ENCODE data around the gene ZMIZ1. TPM values are rescaled to one million over a fixed set of nuclear protein-coding genes. Genes with fewer than 3 reads are reported as not detected.

Gene ZMIZ1
- total RNA-seq, 1 donor from 2014 or later = 66.3 TPM

DNA sequence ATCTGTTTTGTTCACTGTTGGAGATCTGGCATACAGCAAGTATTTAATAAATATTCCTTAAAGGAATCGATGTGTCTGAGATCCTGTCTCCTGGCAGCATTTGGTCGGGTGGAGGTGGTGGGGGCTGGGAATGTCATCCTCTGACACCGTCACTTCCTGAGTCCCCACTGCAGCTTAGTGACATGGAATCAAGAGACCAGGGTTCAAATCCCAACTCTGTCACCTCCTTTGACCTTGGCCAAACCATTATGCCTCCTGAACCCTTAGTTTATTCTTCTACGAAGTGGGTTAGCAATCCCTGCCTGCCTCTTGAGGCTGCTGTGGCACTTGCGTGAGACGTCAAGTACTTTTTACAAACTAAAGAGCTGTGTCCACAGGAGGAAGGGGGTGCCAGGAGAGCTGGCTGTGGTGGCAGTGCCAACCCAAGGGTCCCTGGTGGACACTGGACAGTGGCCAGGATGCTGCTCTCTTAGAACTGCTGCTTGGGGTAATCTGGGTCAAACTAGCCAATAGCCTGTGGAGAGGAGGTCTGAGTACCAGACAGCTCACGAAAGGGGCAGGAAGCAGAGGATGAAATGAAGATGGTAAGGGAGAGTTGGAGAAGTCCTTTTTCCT, 8.0 kb upstream of the ZMIZ1 start:
- Mint-ChIP-seq H3K27ac (no peak overlapping the region), H3K36me3 (ENCODE audit: low read depth) (no peaks in the 10 kb centered on the region), H3K27me3 (peaks cover 15% of the 10 kb centered on the region), H3K4me1 (peaks cover 33% of the 10 kb centered on the region), H3K4me3 (no peak overlapping the region), H3K9me3 (no peaks in the 10 kb centered on the region)
- intact Hi-C loops (cut with micrococcal nuclease) = loop anchor here (10.0 kb wide), 2 partner anchors 274 to 296 kb away; no protein-coding TSS in a partner anchor
- DNase-seq = no peak

DNA sequence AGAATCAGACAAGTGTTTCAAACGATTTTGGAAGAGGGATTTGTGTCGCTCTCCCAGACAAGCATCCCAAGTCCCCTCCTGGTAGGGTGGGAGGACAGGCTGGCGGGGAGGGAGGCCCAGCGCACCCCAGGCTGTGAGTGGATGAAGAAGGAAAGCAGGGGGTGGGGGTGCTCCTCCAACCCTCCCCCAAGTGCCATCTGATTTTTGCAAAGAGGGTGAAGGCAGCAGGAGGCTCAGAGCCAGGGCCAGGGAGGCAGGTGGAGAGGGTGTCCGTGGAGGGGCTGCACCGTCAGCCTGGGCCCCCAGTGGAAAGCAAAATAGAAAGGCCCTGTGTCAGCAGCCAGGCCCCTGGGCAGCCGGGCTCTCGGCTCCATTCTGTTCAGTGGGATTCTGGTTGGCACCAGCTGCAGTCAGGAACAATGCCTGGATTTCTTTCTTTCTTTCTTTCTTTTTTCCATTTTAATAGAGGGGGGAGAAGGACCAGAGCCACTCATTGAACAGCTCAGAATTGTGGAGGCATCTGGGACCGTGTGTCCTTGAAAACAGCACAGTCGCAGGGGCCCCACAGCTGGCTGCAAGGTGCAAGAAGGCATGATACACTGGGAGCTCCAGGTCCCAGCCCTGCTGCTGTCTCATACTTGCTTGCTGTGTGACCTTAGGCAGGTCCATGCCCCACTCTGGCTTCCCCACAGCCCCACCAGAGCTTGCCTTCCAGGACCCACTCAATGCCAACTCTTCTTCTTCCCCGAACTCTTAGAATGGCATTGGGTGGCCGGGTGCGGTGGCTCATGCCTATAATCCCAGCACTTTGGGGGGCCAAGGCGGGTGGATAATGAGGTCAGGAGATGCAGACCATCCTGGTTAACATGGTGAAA, 7.1 kb upstream of the ZMIZ1 start:
- intact Hi-C loops (cut with micrococcal nuclease) = loop anchor here (10.0 kb wide), 2 partner anchors 273 to 297 kb away; no protein-coding TSS in a partner anchor
- Mint-ChIP-seq H3K27me3 (peaks cover 15% of the 10 kb centered on the region), H3K36me3 (ENCODE audit: low read depth) (no peaks in the 10 kb centered on the region), H3K4me1 (peaks cover 42% of the 10 kb centered on the region), H3K27ac (no peak overlapping the region), H3K4me3 (no peak overlapping the region), H3K9me3 (no peaks in the 10 kb centered on the region)
- DNase-seq = no peak

DNA sequence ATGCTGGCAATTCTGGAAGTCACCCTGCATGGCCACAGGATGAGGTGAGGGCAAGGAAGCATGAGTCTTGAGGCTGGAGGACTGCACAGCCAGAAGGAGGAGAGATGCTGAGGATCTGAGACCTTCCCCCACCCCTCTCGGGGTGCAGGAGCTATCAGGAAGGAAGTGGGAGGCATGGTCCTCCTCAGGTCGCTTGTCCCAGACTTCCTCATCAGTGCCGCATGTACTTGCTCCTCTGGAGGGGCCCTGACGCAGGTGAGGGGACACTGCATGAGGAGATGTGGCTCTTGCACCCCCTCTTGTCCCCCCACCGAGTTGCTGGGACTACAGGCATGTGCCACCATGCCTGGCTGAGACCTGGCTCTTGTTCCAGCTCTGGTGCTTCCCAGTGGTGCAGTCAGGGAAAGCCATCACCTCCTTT, 5.7 kb upstream of the ZMIZ1 start:
- peaks cover 15% of the 10 kb centered on the region for H3K27me3 Mint-ChIP-seq
- H3K36me3 Mint-ChIP-seq (ENCODE audit: low read depth) = peaks cover 2% of the 10 kb centered on the region
- DNase-seq = no peak
- H3K9me3 Mint-ChIP-seq = no peaks in the 10 kb centered on the region
- H3K4me3 Mint-ChIP-seq = no peak overlapping the region
- H3K27ac Mint-ChIP-seq = no peak overlapping the region
- intact Hi-C loops (cut with micrococcal nuclease) = loop anchor here (10.0 kb wide), 2 partner anchors 272 to 298 kb away; no protein-coding TSS in a partner anchor
- peaks cover 49% of the 10 kb centered on the region for H3K4me1 Mint-ChIP-seq

DNA sequence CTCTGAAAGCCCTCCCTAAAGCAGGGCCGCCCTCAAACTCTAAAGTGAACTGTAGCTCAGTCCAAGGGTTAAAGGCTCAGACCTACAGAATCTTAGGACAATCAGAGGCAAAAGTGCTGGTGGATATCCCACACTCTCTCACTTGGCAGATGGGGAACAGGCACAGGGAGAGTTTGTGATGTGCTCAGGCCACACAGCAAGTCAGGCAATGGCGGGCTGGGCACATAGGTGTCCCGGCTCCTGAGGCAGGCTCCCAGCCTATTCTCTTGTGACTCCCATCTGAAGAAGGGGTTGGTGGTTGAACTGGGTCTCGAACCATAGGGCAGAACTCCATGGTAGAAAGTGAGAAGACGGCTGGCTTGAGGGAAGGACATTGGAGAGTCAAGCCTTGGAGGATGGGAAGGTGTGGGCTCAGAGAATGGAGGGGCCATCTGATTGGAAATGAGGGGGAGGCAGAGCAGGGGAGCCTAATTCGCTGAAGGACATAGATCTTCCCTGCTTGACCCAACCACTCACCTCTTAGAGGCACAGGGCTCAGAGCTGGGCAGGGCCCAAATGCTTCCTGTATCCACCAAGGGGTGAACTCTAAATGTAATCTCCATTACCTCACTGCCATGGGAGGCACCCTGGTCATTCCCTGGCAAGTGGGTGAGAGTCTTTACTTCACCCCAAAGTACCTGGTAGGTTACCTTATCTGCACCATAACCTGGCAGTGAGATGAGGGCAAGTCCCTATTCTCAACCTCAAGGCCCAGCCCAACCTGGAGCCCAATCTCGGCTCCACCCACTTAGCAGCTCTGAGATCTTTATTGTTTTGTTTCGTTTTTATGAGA, 4.9 kb upstream of the ZMIZ1 start:
- intact Hi-C loops (cut with micrococcal nuclease) = loop anchor here (10.0 kb wide), 2 partner anchors 271 to 299 kb away; no protein-coding TSS in a partner anchor
- Mint-ChIP-seq H3K27ac (peak overlapping the region; percentile 51), H3K4me3 (peak overlapping the region; percentile 28), H3K9me3 (no peaks in the 10 kb centered on the region), H3K27me3 (peaks cover 15% of the 10 kb centered on the region), H3K36me3 (ENCODE audit: low read depth) (peaks cover 2% of the 10 kb centered on the region), H3K4me1 (peaks cover 53% of the 10 kb centered on the region)
- DNase-seq = peak; percentile 80

DNA sequence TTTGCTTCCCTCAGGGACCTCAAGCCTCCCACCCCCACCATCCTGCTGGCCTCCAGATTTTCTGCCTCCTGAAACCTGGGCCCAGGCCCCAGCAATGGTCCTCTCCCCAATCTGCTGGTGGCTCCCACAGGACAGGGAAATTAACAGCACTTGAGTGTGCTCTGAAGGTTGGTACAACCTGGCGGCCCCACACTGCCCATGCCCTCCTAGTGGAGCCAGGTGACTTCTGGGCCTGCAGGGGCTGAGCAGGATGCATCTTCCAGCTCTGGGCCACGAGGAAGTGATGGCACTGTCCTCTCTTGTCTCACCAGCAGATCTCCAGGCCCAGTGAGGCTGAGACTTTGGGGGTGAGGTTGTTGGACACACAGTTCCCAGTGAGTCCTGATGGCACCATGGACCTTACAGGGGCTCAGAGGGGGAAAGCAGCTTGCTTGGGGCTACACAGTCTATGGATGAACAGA, 3.6 kb upstream of the ZMIZ1 start:
- Mint-ChIP-seq H3K27me3 (peaks cover 13% of the 10 kb centered on the region), H3K4me1 (peaks cover 54% of the 10 kb centered on the region), H3K4me3 (peak overlapping the region; percentile 9), H3K27ac (no peak overlapping the region), H3K36me3 (ENCODE audit: low read depth) (peaks cover 2% of the 10 kb centered on the region), H3K9me3 (no peaks in the 10 kb centered on the region)
- intact Hi-C loops (cut with micrococcal nuclease) = loop anchor here (5.0 to 10.0 kb wide), 5 partner anchors 72 to 1018 kb away; no protein-coding TSS in a partner anchor
- DNase-seq = no peak

DNA sequence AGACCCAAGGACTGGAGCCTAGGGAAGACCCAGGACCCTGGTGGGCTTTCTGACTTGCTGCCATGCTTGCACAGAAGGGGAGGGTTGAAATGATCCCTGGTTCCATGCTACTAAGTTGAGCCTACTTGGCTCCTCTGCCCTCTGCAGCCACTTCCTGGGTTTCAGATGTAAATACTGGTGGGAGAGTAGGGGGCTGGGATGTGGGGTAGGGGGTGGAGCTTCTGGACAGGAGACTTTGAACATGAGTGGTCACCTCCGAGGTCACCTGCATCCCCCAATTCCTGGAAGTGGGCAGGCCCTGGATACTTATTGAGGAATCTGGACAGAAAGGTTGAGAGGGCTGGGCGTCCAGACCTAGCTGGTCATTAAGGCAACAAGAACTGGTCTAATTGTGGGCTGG, 2.9 kb upstream of the ZMIZ1 start:
- intact Hi-C loops (cut with micrococcal nuclease) = loop anchor here (5.0 to 10.0 kb wide), 5 partner anchors 71 to 1019 kb away; no protein-coding TSS in a partner anchor
- H3K4me1 Mint-ChIP-seq = peaks cover 56% of the 10 kb centered on the region
- peaks cover 2% of the 10 kb centered on the region for H3K36me3 Mint-ChIP-seq (ENCODE audit: low read depth)
- H3K9me3 Mint-ChIP-seq = no peaks in the 10 kb centered on the region
- H3K4me3 Mint-ChIP-seq = peak overlapping the region; percentile 19
- no peak for DNase-seq
- H3K27ac Mint-ChIP-seq = no peak overlapping the region
- H3K27me3 Mint-ChIP-seq = peaks cover 7% of the 10 kb centered on the region

DNA sequence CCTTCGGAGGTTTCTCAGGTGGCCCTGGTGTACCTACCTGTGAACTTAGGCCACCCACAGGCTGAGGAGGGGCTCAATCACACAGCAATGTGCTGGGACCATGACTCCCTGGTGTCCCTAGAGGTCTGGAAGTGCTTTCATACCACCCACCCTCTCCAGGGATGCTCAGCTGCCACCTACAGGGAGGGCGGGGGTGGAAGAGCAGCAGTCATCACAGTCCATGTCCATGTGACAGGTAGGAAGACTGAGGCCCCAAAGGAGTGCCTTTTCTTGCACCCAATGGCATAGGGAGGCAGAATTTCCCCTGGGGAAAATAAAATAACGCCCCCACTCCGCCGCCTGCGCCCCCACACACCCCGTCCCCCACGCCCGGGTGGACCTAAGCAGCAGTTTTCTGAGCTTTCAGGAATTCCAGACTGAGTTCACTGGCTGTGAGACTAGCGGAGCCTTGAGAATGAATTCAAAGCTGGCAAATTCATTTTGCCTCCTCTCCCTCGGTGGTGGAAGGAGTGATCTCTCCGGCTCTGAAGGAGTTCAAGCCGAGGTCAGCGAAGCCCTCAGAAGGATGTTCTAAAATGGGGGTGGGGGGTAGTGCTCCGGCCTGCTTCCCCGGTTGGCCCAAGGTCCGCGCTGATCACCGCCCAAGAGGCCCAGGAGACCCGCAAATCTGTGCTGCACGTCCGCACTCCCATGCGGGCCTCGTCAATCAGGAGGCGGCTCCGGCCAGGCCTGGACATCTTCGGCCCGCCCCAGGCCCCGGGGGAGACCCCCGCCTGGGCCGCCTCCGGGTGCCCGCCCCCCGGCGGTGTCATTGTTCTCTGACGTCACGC, 2.1 kb upstream of the ZMIZ1 start:
- Mint-ChIP-seq H3K9me3 (no peaks in the 10 kb centered on the region), H3K4me1 (peaks cover 62% of the 10 kb centered on the region)
- DNase-seq = peak; percentile 69

DNA sequence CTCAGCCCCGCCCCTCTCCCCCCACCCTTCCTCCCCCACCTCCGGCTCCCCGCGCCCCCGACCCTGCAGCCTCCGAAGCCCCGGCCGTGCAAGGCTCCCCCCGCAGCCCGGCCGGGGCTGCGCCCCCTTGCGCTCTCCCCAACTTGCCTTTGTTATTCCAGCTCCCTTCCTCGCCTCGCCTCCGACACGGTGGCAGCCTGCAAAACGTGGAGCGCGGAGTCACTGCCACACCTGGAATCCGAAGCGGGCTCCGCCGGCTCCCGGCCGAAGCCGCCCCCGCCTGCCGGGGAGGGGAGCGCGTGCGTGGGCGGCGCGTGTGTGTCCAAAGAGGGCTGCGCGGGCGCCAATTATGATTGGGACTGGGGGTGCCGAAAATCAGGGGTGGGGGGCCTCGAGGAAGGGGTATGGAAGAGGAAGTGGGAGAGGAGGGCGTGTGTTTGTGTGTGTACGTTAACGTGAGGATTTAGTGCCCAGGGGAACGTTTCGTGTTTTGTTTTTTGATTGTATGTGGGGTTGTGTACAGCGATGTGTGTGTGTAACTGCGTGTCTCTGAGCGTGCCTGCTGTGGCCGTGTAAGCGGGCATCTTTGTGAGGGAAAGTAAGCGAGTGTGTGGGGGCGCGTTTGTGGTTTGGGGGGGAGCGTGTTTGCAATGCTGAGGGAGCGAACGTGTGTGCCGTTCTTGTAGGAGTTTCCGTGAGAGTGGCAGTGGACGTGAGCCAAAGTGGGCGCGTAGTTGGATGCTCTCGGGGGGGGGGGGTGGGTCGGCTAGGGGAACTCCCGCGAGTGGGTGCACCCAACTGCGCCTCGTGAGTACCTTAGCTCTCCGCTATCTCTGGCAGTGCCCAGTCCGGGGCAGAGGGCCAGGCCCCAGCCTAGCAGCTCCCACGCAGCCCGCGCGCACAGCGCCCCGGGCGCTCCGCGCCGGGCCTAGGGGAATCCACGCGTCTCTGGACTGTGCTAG, 1.2 kb upstream of the ZMIZ1 start:
- peaks cover 5% of the 10 kb centered on the region for H3K36me3 Mint-ChIP-seq (ENCODE audit: low read depth)
- no peaks in the 10 kb centered on the region for H3K9me3 Mint-ChIP-seq
- H3K27me3 Mint-ChIP-seq = peaks cover 15% of the 10 kb centered on the region
- peaks cover 63% of the 10 kb centered on the region for H3K4me1 Mint-ChIP-seq
- DNase-seq = peak; percentile 97
- intact Hi-C loops (cut with micrococcal nuclease) = loop anchor here (1.0 to 10.0 kb wide), 10 partner anchors 19 to 1033 kb away; no protein-coding TSS in a partner anchor
- peak overlapping the region; percentile 87 for H3K4me3 Mint-ChIP-seq
- H3K27ac Mint-ChIP-seq = peak overlapping the region; percentile 87

More for the DNA sequence above, 2.1 kb upstream of the ZMIZ1 start:
- intact Hi-C loops (cut with micrococcal nuclease) = loop anchor here (1.0 to 10.0 kb wide), 8 partner anchors 71 to 1019 kb away; no protein-coding TSS in a partner anchor
- Mint-ChIP-seq H3K36me3 (ENCODE audit: low read depth) (peaks cover 2% of the 10 kb centered on the region), H3K27ac (no peak overlapping the region), H3K27me3 (peaks cover 9% of the 10 kb centered on the region), H3K4me3 (peak overlapping the region; percentile 64)

DNA sequence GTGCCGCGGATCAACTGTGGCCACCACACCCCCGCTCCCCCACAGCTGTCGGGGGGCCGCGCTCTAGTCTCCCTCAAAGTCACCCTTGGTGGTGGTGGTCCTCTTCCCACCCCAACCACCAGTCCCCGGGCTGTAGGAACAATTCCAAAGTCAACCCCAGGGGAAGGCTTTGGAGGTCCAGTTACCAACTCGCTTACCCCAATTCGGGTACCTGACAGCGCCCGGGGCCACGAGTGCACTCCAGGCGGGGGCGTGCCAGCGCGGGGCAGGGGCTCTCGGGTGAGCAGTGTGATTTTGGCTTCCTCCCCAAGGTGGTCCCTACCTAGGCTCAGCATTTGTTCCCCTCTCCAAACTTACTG, 584 bp upstream of the ZMIZ1 start:
- Mint-ChIP-seq H3K9me3 (no peaks in the 10 kb centered on the region), H3K36me3 (ENCODE audit: low read depth) (peaks cover 5% of the 10 kb centered on the region), H3K4me3 (peak overlapping the region; percentile 87), H3K27ac (peak overlapping the region; percentile 75), H3K4me1 (peaks cover 59% of the 10 kb centered on the region), H3K27me3 (peaks cover 19% of the 10 kb centered on the region)
- DNase-seq = peak; percentile 83
- intact Hi-C loops (cut with micrococcal nuclease) = loop anchor here (1.0 to 10.0 kb wide), 7 partner anchors 20 to 1033 kb away; no protein-coding TSS in a partner anchor

DNA sequence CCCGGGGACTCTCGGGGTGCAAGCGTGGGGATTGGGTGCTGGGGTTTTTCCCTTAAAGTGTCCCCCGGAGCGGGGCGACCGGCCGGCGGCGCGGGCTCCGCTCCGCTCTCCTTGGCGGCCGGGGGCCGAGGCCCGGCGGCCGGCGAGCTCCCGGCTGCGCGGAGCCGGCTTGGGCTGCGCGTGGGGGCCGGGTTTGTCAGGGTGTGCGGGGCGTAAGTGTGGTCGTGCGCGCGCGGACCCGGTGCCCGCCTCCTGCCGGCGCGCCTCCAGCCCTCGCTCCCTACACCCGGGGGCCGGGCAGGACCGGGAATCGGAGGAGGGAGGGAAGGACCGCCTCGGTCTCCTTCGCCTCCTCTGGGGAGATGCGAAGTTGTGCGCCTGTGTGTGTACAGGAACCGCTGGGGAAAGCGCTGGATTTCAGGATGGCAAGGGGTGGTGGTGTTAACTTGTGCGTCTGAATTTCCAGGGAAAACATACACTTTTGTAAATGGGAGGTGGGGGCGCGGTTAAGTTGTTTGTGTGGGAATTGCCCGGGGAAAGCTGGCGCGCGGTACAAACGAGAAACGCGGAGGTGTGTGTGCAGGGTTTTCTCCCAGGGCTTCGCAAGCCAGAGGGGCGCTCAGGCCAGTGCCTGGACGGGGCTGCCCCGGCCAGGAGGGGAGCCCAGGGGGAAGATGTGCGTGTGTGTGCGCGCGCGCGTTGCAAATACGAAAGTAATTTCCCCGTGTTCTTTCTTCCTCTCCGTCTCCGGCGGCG, 737 bp downstream of the ZMIZ1 start:
- intact Hi-C loops (cut with micrococcal nuclease) = loop anchor here (1.0 to 10.0 kb wide), 7 partner anchors 68 to 1035 kb away; no protein-coding TSS in a partner anchor
- Mint-ChIP-seq H3K4me3 (peak overlapping the region; percentile 95), H3K9me3 (no peaks in the 10 kb centered on the region), H3K36me3 (ENCODE audit: low read depth) (peaks cover 5% of the 10 kb centered on the region), H3K27ac (peak overlapping the region; percentile 85), H3K4me1 (peaks cover 45% of the 10 kb centered on the region), H3K27me3 (peaks cover 19% of the 10 kb centered on the region)
- DNase-seq = peak; percentile 89

DNA sequence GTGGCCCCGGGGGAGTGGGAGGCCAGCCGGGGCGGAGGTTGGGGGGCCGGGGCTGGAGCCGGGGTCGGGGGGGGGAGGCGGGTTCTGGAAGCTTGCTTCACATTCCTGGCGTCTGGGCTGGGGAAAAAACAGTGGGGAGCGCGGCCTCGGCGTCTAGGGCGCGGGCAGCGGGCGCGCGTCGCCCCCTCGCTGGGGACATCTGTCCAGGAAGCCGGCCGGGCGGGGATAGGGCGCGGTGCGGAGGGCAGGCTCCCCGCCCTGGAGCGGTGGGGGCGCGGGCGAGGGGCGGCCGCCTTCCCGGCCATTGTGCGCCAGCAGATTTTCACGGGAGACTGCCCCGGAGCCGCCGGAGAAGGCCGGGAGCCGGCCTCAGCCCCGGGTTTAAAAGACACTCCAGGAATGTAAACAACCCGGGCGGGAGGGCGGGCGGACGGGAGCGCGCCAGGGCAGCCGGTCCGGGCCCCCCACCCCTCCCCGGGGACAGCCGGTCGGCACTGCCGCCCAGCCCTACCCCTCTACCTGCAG, 1.4 kb downstream of the ZMIZ1 start:
- peaks cover 5% of the 10 kb centered on the region for H3K36me3 Mint-ChIP-seq (ENCODE audit: low read depth)
- no peaks in the 10 kb centered on the region for H3K9me3 Mint-ChIP-seq
- DNase-seq = no peak
- H3K4me1 Mint-ChIP-seq = peaks cover 39% of the 10 kb centered on the region
- H3K4me3 Mint-ChIP-seq = peak overlapping the region; percentile 95
- peaks cover 19% of the 10 kb centered on the region for H3K27me3 Mint-ChIP-seq
- intact Hi-C loops (cut with micrococcal nuclease) = loop anchor here (1.0 kb wide), 1 partner anchor 172 kb away; no protein-coding TSS in a partner anchor
- H3K27ac Mint-ChIP-seq = peak overlapping the region; percentile 85
